ENCODE data around the gene GRM7. TPM values are rescaled to one million over a fixed set of nuclear protein-coding genes. Genes with fewer than 3 reads are reported as not detected.

Gene GRM7
- polyA plus RNA-seq, 1 experiment, result not detected

- DNase-seq (ENCODE audit: low read depth, low spot score), result no peak
- H3K9me3 ChIP-seq (ENCODE audit: control insufficient read depth, insufficient read depth, low read length), result no peaks in the 10 kb centered on the region
- H3K27me3 ChIP-seq (ENCODE audit: control insufficient read depth, insufficient read depth, low read length), result no peaks in the 10 kb centered on the region
- H3K27ac ChIP-seq (ENCODE audit: low read depth, low read length), result no peak overlapping the region
- POLR2A ChIA-PET, result no interaction called here
- H3K4me3 ChIP-seq (ENCODE audit: low read depth, low read length), result no peak overlapping the region
- CTCF ChIA-PET, result no interaction called here
- no peak for TF ChIP-seq CTCF (IDR thresholded peaks at IDR 0.05; ENCODE audit: low read depth, low read length)
These were observed 507.1 kb downstream of the GRM7 start for GRCh38 chr3:7367968-7368367.

GRCh38 chr3:7368597-7368996, 507.7 kb downstream of the GRM7 start:
- no peak for DNase-seq (ENCODE audit: low read depth, low spot score)
- Histone ChIP-seq H3K27me3 (ENCODE audit: control insufficient read depth, insufficient read depth, low read length) (no peaks in the 10 kb centered on the region), H3K4me3 (ENCODE audit: low read depth, low read length) (no peak overlapping the region), H3K9me3 (ENCODE audit: control insufficient read depth, insufficient read depth, low read length) (no peaks in the 10 kb centered on the region), H3K27ac (ENCODE audit: low read depth, low read length) (no peak overlapping the region)
- POLR2A ChIA-PET, result no interaction called here
- TF ChIP-seq CTCF (IDR thresholded peaks at IDR 0.05; ENCODE audit: low read depth, low read length), result no peak
- CTCF ChIA-PET, result no interaction called here

- CTCF ChIA-PET, result no interaction called here
- H3K27ac ChIP-seq (ENCODE audit: low read depth, low read length), result no peak overlapping the region
- TF ChIP-seq CTCF (IDR thresholded peaks at IDR 0.05; ENCODE audit: low read depth, low read length), result no peak
- POLR2A ChIA-PET, result no interaction called here
- H3K4me3 ChIP-seq (ENCODE audit: low read depth, low read length), result no peak overlapping the region
- no peaks in the 10 kb centered on the region for H3K27me3 ChIP-seq (ENCODE audit: control insufficient read depth, insufficient read depth, low read length)
- peaks cover 13% of the 10 kb centered on the region; the same call in 1 of the 2 replicates for H3K9me3 ChIP-seq (ENCODE audit: control insufficient read depth, insufficient read depth, low read length)
- DNase-seq (ENCODE audit: low read depth, low spot score), result no peak
These were observed 511.0 kb downstream of the GRM7 start for GRCh38 chr3:7371693-7372572.

- Histone ChIP-seq H3K27me3 (ENCODE audit: control insufficient read depth, insufficient read depth, low read length) (no peaks in the 10 kb centered on the region), H3K4me3 (ENCODE audit: low read depth, low read length) (no peak overlapping the region), H3K27ac (ENCODE audit: low read depth, low read length) (no peak overlapping the region), H3K9me3 (ENCODE audit: control insufficient read depth, insufficient read depth, low read length) (peaks cover 19% of the 10 kb centered on the region; the same call in 1 of the 2 replicates)
- TF ChIP-seq CTCF (IDR thresholded peaks at IDR 0.05; ENCODE audit: low read depth, low read length), result no peak
- CTCF ChIA-PET, result no interaction called here
- POLR2A ChIA-PET, result no interaction called here
- no peak for DNase-seq (ENCODE audit: low read depth, low spot score)
These were observed 516.2 kb downstream of the GRM7 start for GRCh38 chr3:7377103-7377502.

- ChIA-PET CTCF (no interaction called here), POLR2A (no interaction called here)
- Histone ChIP-seq H3K27me3 (ENCODE audit: control insufficient read depth, insufficient read depth, low read length) (no peaks in the 10 kb centered on the region), H3K27ac (ENCODE audit: low read depth, low read length) (no peak overlapping the region), H3K4me3 (ENCODE audit: low read depth, low read length) (no peak overlapping the region), H3K9me3 (ENCODE audit: control insufficient read depth, insufficient read depth, low read length) (peaks cover 6% of the 10 kb centered on the region; the same call in 1 of the 2 replicates)
- no peak for DNase-seq (ENCODE audit: low read depth, low spot score)
- no peak for TF ChIP-seq CTCF (IDR thresholded peaks at IDR 0.05; ENCODE audit: low read depth, low read length)
These were observed 520.8 kb downstream of the GRM7 start for GRCh38 chr3:7381741-7382140.

Data from AG04450 (cell line).